GM18519 (cell line): ENCODE measurements around the gene RAB23.

ENCODE experiments used
- ATAC-seq: cut with Tn5 transposase; IDR thresholded peaks from one replicate; pipeline ENCODE4 v1.9.1; 2021; ENCODE audit warnings: mild to moderate bottlenecking, moderate library complexity; ENCODE audit not compliant: unreplicated experiment, low FRiP score

Gene RAB23

GRCh38 chr6:57142178-57142525, 80.0 kb downstream of the RAB23 start:
- ATAC-seq = no peak

DNA sequence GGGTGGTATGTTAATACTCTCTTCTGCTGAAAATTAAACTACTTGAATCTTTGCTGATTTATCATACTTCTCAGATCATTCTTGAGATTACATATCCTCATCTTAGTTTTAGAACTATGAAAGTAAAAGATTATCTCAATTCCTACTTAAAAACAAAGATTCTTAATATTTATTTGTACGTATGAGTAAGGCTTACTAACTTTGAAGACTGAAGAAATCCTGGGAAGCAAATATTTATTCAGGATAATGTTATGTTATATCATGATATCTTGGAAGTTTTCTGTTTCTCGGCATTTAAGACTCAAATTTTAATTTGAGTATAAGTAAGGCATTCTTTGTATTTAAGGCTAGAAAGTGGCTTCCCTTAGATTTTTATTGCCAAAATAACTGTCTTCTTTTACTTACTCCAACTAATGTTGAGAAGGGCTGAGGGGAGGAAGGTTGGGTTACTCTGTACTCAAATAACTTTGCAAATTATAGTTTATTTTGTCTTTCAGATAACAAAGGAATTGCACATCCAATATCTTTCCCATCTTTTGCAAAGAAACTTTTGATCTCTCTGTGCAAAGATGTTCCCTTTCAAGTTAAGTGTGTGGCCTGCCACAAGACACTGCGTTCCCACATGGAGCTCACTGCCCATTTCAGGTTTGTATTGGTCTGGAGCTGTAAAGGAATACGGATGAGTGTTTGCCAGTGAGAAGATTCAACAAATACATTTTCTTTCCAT, 80.5 kb downstream of the RAB23 start:
- ATAC-seq = no peak

GRCh38 chr6:57138026-57138425, 84.1 kb downstream of the RAB23 start:
- ATAC-seq = no peak

DNA sequence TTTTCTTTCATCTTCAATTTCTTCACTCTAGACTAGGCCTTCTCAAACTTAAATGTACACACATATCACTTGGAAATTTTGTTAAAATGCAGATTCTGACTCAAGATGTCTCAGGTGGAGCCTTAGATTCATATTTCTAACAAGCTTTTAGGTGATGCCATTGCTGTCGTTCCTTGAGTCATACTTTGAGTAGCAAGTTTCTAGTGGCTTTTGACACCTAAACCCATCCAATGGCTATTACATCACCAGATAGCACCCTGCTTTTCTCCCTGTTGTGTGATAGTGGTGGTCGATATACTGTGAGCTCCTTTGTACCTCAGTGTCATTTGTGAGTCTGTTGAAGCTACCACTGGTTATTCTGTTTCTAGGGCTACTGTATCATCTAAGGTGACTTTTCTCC, 84.8 kb downstream of the RAB23 start:
- no peak for ATAC-seq
